ENCODE measurements around the gene MTUS2. TPM values are rescaled to one million over a fixed set of nuclear protein-coding genes. Genes with fewer than 3 reads are reported as not detected.

Gene MTUS2
- total and polyA plus RNA-seq, 2 of the 8 experiments (the other 6 are each of a cell fraction or from before 2014, with no cell fraction given), result 0.18 to 0.80 TPM

DNA sequence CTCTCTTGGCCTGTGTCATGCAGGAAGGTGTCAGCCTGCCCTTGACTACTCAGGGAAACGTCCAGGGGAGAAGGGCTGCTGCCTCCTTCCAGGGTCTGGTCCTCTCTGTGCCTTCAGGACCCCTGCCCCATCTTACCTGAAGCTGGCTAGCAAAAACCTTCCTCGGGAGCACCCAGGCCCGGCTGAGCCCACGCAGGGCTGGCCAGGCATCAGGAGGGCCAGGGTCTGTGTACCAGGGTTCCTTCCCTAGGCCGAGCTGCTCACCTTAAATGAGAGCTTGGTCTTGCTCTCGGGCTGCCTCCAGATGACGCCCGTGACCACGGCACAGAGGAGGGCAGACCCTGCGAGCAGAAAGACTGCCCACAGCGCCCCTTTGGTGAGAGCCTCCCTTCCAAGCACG is 696.7 kb downstream of the MTUS2 start:
- Histone ChIP-seq H4K91ac (replicated peaks; ENCODE audit: insufficient read length, low read length) (no peak overlapping the region), H2BK120ac (replicated peaks; ENCODE audit: low read depth, low read length) (no peak overlapping the region), H3K4me1 (replicated peaks in 1 of 4; ENCODE audit: control insufficient read depth in 3 of 4, insufficient read depth in 4 of 4, low read length in 3 of 4) (no peaks in the 10 kb centered on the region), H3K36me3 (ENCODE audit: control insufficient read depth in 2 of 4, insufficient read depth in 4 of 4, low read length in 3 of 4) (peaks cover 10 to 78% (median 61%) of the 10 kb centered on the region in 4 experiments), H4K20me1 (replicated peaks in 1 of 2; ENCODE audit: control insufficient read depth in 1 of 2, insufficient read depth in 2 of 2, low read length in 2 of 2) (peaks cover 3 to 22% of the 10 kb centered on the region in 2 experiments), H4K5ac (ENCODE audit: insufficient read length, low read depth, low read length) (no peak overlapping the region), H3K9me3 (ENCODE audit: insufficient read depth in 2 of 2, low read depth in 1 of 2, low read length in 1 of 2) (no peaks in the 10 kb centered on the region), H3K79me2 (ENCODE audit: control insufficient read depth in 1 of 2, insufficient read depth in 2 of 2, low read length in 2 of 2) (no peaks in the 10 kb centered on the region), H2BK5ac (ENCODE audit: low read depth, low read length) (no peak overlapping the region), H3K4ac (replicated peaks; ENCODE audit: insufficient read length, low read depth, low read length) (no peak overlapping the region), H2AFZ (ENCODE audit: low read length) (no peak overlapping the region), H3K27ac (ENCODE audit: low read depth, low read length) (no peak overlapping the region), H3K23ac (ENCODE audit: insufficient read length) (no peak overlapping the region), H2AK5ac (ENCODE audit: low read depth, low read length) (no peak overlapping the region), H3K56ac (replicated peaks; ENCODE audit: insufficient read length, low read depth, low read length) (no peak overlapping the region), H2BK12ac (ENCODE audit: low read depth, low read length) (no peak overlapping the region), H3K23me2 (ENCODE audit: low read depth, low read length) (peaks cover 4% of the 10 kb centered on the region; the same call in 1 of the 2 replicates), H3K4me3 (ENCODE audit: extremely low read depth in 1 of 4, insufficient read depth in 2 of 4, low read depth in 3 of 4, low read length in 4 of 4) (no peak overlapping the region), H3K4me2 (ENCODE audit: insufficient read depth in 1 of 2, low read depth in 2 of 2, low read length in 2 of 2) (no peak overlapping the region), H3K14ac (ENCODE audit: insufficient read length) (no peak overlapping the region), H2BK15ac (ENCODE audit: low read length) (no peak overlapping the region), H3K79me1 (ENCODE audit: low read depth, low read length) (no peaks in the 10 kb centered on the region; the same call in none of the 2 replicates), H3K9ac (replicated peaks in 1 of 4; ENCODE audit: extremely low read depth in 1 of 4, low read depth in 3 of 4, low read length in 3 of 4) (no peak overlapping the region), H2BK20ac (ENCODE audit: low read length) (no peak overlapping the region), H3K27me3 (replicated peaks in 1 of 4; ENCODE audit: control insufficient read depth in 3 of 4, extremely low read depth in 1 of 4, insufficient read depth in 3 of 4, low read length in 3 of 4) (no peaks in the 10 kb centered on the region), H4K8ac (ENCODE audit: extremely low read depth, insufficient read depth, low read length) (no peak overlapping the region), H3K18ac (ENCODE audit: extremely low read depth, low read length) (no peak overlapping the region)
- DNase-seq (ENCODE audit: low read depth in 1 of 2, low spot score in 2 of 2) (no peak), FAIRE-seq (no peak)
- ChIA-PET CTCF (ENCODE audit: partially characterized antibody) (interaction anchor here (0.6 to 3.2 kb wide), 3 partner anchors 8 to 549 kb away, joined by 3 to 30 read pairs (median 4); no protein-coding TSS in a partner anchor), POLR2A (ENCODE audit: partially characterized antibody) (interaction anchor here (2.0 kb wide), 1 partner anchor 10 kb away, joined by 6 read pairs; no protein-coding TSS in a partner anchor)
- WGBS, 2 experiments (ENCODE audit: extremely low coverage in 1 of 2, insufficient coverage in 1 of 2, insufficient read length in 1 of 2, insufficient replicate concordance in 2 of 2, low coverage in 1 of 2, low lambda C conversion rate in 2 of 2, missing lambda C conversion rate in 1 of 2), result 94% methylated on average over 7 of the region's 12 CpGs; no CpG with 5 or more reads in 1 of the 2 experiments
- no peak for TF ChIP-seq USF2 (IDR thresholded peaks at IDR 0.05; ENCODE audit: low read length)
- no peak for TF ChIP-seq SP1 (IDR thresholded peaks at IDR 0.05; ENCODE audit: low read depth, low read length)
- TF ChIP-seq RNF2 (IDR thresholded peaks at IDR 0.05; ENCODE audit: borderline replicate concordance, low read depth, low read length, missing control alignments, poor library complexity, severe bottlenecking), result no peak
- TF ChIP-seq SIN3A (conservative IDR thresholded peaks at IDR 0.05 in 1 of 2, IDR thresholded peaks at IDR 0.05 in 1 of 2; ENCODE audit: low read depth in 1 of 2, low read length in 2 of 2), result no peak
- no peak for TF ChIP-seq TAF7 (optimal IDR thresholded peaks at IDR 0.05; ENCODE audit: borderline replicate concordance, low read depth, low read length)
- no peak for TF ChIP-seq JUND (IDR thresholded peaks at IDR 0.05; ENCODE audit: low read length)
- TF ChIP-seq SP4 (IDR thresholded peaks at IDR 0.05; ENCODE audit: low read length), result no peak
- TF ChIP-seq RXRA (IDR thresholded peaks at IDR 0.05; ENCODE audit: insufficient read depth, low read depth, low read length), result no peak
- no peak for TF ChIP-seq NRF1 (IDR thresholded peaks at IDR 0.05; ENCODE audit: low read depth, low read length)
- TF ChIP-seq SRF (IDR thresholded peaks at IDR 0.05; ENCODE audit: low read depth, low read length), result no peak
- no peak for TF ChIP-seq GTF2F1 (IDR thresholded peaks at IDR 0.05; ENCODE audit: borderline replicate concordance, low read depth, low read length)
- TF ChIP-seq BACH1 (IDR thresholded peaks at IDR 0.05; ENCODE audit: low read length), result no peak
- TF ChIP-seq, protein P1, sequence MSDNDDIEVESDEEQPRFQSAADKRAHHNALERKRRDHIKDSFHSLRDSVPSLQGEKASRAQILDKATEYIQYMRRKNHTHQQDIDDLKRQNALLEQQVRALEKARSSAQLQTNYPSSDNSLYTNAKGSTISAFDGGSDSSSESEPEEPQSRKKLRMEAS (IDR thresholded peaks at IDR 0.05), result no peak
